ENCODE data around the gene ELK3. TPM values are rescaled to one million over a fixed set of nuclear protein-coding genes. Genes with fewer than 3 reads are reported as not detected.
"Not testable (repeated sequence)": the region's sequence is repeated elsewhere in the genome, so short reads cannot be mapped to it uniquely, and the experiment has no call there.

The ELK3 gene
- total RNA-seq, 2 experiments from 2014 or later: 10.9 to 12.6 TPM

GRCh38 chr12:96308881-96309280, 114.7 kb downstream of the ELK3 start:
- H3K4me3 Mint-ChIP-seq: no peak overlapping the region
- H3K36me3 Mint-ChIP-seq: peaks cover 12% of the 10 kb centered on the region
- DNase-seq: no peak
- H3K4me1 Mint-ChIP-seq: peaks cover 15% of the 10 kb centered on the region
- H3K27ac Mint-ChIP-seq: peak overlapping the region; percentile 6
- H3K9me3 Mint-ChIP-seq: no peaks in the 10 kb centered on the region
- H3K27me3 Mint-ChIP-seq: no peaks in the 10 kb centered on the region

GRCh38 chr12:96310067-96310466, 115.9 kb downstream of the ELK3 start:
- no peak for DNase-seq
- Mint-ChIP-seq H3K9me3 (no peaks in the 10 kb centered on the region), H3K36me3 (peaks cover 12% of the 10 kb centered on the region), H3K4me1 (peaks cover 21% of the 10 kb centered on the region), H3K27me3 (no peaks in the 10 kb centered on the region), H3K27ac (no peak overlapping the region), H3K4me3 (no peak overlapping the region)

GRCh38 chr12:96311191-96311590, 117.0 kb downstream of the ELK3 start:
- Mint-ChIP-seq H3K4me3 (no peak overlapping the region), H3K9me3 (no peaks in the 10 kb centered on the region), H3K4me1 (peaks cover 24% of the 10 kb centered on the region), H3K36me3 (peaks cover 12% of the 10 kb centered on the region), H3K27me3 (no peaks in the 10 kb centered on the region), H3K27ac (no peak overlapping the region)
- DNase-seq: no peak

- H3K4me3 Mint-ChIP-seq: no peak overlapping the region
- no peaks in the 10 kb centered on the region for H3K27me3 Mint-ChIP-seq
- peaks cover 13% of the 10 kb centered on the region for H3K36me3 Mint-ChIP-seq
- peaks cover 18% of the 10 kb centered on the region for H3K4me1 Mint-ChIP-seq
- H3K9me3 Mint-ChIP-seq: peaks cover 2% of the 10 kb centered on the region
- no peak for DNase-seq
- no peak overlapping the region for H3K27ac Mint-ChIP-seq
These were observed 119.4 kb downstream of the ELK3 start for GRCh38 chr12:96313606-96314005.

GRCh38 chr12:96314723-96315122, 120.5 kb downstream of the ELK3 start:
- Mint-ChIP-seq H3K27ac (peak overlapping the region; percentile 10), H3K36me3 (peaks cover 7% of the 10 kb centered on the region), H3K9me3 (peaks cover 2% of the 10 kb centered on the region), H3K27me3 (no peaks in the 10 kb centered on the region), H3K4me1 (peaks cover 18% of the 10 kb centered on the region), H3K4me3 (no peak overlapping the region)
- no peak for DNase-seq

GRCh38 chr12:96315741-96316481, 121.7 kb downstream of the ELK3 start:
- Mint-ChIP-seq H3K27ac (peak overlapping the region; percentile 87), H3K4me3 (peak overlapping the region; percentile 84), H3K4me1 (peaks cover 18% of the 10 kb centered on the region)
- H3K27me3 Mint-ChIP-seq, H3K9me3 Mint-ChIP-seq, H3K36me3 Mint-ChIP-seq: not testable (repeated sequence)
- peak; percentile 14 for DNase-seq

- H3K27ac Mint-ChIP-seq, H3K27me3 Mint-ChIP-seq, H3K9me3 Mint-ChIP-seq, H3K4me3 Mint-ChIP-seq, DNase-seq: not testable (repeated sequence)
- H3K4me1 Mint-ChIP-seq: peaks cover 18% of the 10 kb centered on the region
- peaks cover 13% of the 10 kb centered on the region for H3K36me3 Mint-ChIP-seq
These were observed 123.6 kb downstream of the ELK3 start for GRCh38 chr12:96317801-96318200.

Other genes with a start within 250 kb of the ELK3 start
- under 1 TPM; 0.56 to 0.58 TPM for gene HAL, start 198.0 kb upstream of the ELK3 start, total RNA-seq
- gene LTA4H, start 158.8 kb upstream of the ELK3 start, total RNA-seq: 10 to 100 TPM; 93.7 to 94.4 TPM
- gene CDK17, start 206.1 kb downstream of the ELK3 start, total RNA-seq: 10 to 100 TPM; 30.1 to 31.7 TPM

All from activated naive CD8-positive, alpha-beta T cell treated with anti-CD3 and anti-CD28 coated beads for 36 hours (primary cell).